Hematopoietic multipotent progenitor cell treated with erythropoietin and hydrocortisone succinate and interleukin-3 and kit ligand, for 15 days (in vitro differentiated cells): Measurements from ENCODE around the gene FCER2.

ENCODE experiments used
- DNase-seq: peaks from one replicate; pipeline ENCODE4 v3.0.0-alpha.2; 2015; ENCODE audit warnings: low spot score

Gene FCER2

GRCh38 chr19:7733376-7733775 is 31.4 kb upstream of the FCER2 start:
- no peak for DNase-seq

GRCh38 chr19:7732045-7732444 is 30.1 kb upstream of the FCER2 start, which contains the start of gene CLEC4G:
TSS of gene CLEC4G (minus strand) at chr19:7732110. CDS start at chr19:7732102, 8 bp downstream.
- DNase-seq: no peak

- no peak for DNase-seq
Observed at GRCh38 chr19:7731615-7732014, 29.7 kb upstream of the FCER2 start.

- DNase-seq: no peak
Observed at GRCh38 chr19:7731218-7731595, 29.3 kb upstream of the FCER2 start.

- DNase-seq: no peak
Observed at GRCh38 chr19:7730286-7731217, 28.6 kb upstream of the FCER2 start.

GRCh38 chr19:7729831-7730285 is 27.9 kb upstream of the FCER2 start:
- no peak for DNase-seq

GRCh38 chr19:7729211-7729610 is 27.3 kb upstream of the FCER2 start:
- DNase-seq: no peak

- DNase-seq: no peak
Observed at GRCh38 chr19:7725791-7726190, 23.9 kb upstream of the FCER2 start.

GRCh38 chr19:7722231-7722651 is 20.3 kb upstream of the FCER2 start:
- no peak for DNase-seq

GRCh38 chr19:7720351-7720750 is 18.4 kb upstream of the FCER2 start:
- no peak for DNase-seq

- DNase-seq: no peak
Observed at GRCh38 chr19:7718668-7719067, 16.7 kb upstream of the FCER2 start.

GRCh38 chr19:7716762-7717161 is 14.8 kb upstream of the FCER2 start:
- no peak for DNase-seq

- no peak for DNase-seq
Observed at GRCh38 chr19:7715671-7716070, 13.7 kb upstream of the FCER2 start.

- DNase-seq: no peak
Observed at GRCh38 chr19:7710616-7711015, 8.7 kb upstream of the FCER2 start.

- DNase-seq: no peak
Observed at GRCh38 chr19:7709932-7710460, 8.1 kb upstream of the FCER2 start.

- DNase-seq: no peak
Observed at GRCh38 chr19:7706955-7707456, 5.1 kb upstream of the FCER2 start.

- no peak for DNase-seq
Observed at GRCh38 chr19:7706188-7706954, 4.4 kb upstream of the FCER2 start.

GRCh38 chr19:7705387-7706187 is 3.7 kb upstream of the FCER2 start:
- no peak for DNase-seq

GRCh38 chr19:7704280-7705060 is 2.5 kb upstream of the FCER2 start:
- DNase-seq: no peak

GRCh38 chr19:7703332-7703731 is 1.4 kb upstream of the FCER2 start:
- no peak for DNase-seq
